ENCODE measurements around the gene SLC37A2. TPM values are rescaled to one million over a fixed set of nuclear protein-coding genes. Genes with fewer than 3 reads are reported as not detected.

Gene SLC37A2
- total RNA-seq, 1 experiment from 2014 or later: 2.2 TPM

- TF ChIP-seq FOXP4 (CRISPR knock-in tag; IDR thresholded peaks at IDR 0.05): no peak
- TF ChIP-seq RORB (CRISPR knock-in tag; IDR thresholded peaks at IDR 0.05): no peak
Measured at GRCh38 chr11:125072218-125072960, 9.3 kb downstream of the SLC37A2 start (continued).

- POLR2A ChIA-PET: interaction anchor here (0.6 kb wide), 1 partner anchor 1372 kb away, joined by 3 read pairs; no protein-coding TSS in a partner anchor
- peaks cover 16% of the 10 kb centered on the region for H3K4me1 Mint-ChIP-seq
Measured at GRCh38 chr11:125072961-125073590, 10.0 kb downstream of the SLC37A2 start.

More at GRCh38 chr11:125072961-125073590, 10.0 kb downstream of the SLC37A2 start:
- no peaks in the 10 kb centered on the region for H3K36me3 Mint-ChIP-seq
- H3K4me3 Mint-ChIP-seq: no peak overlapping the region
- TF ChIP-seq SMAD3 (CRISPR knock-in tag; IDR thresholded peaks at IDR 0.05; ENCODE audit: borderline replicate concordance) (no peak), ATF2 (CRISPR knock-in tag; IDR thresholded peaks at IDR 0.05; ENCODE audit: borderline replicate concordance, low read depth) (no peak), JAZF1 (CRISPR knock-in tag; IDR thresholded peaks at IDR 0.05) (no peak), ZNF121 (CRISPR knock-in tag; IDR thresholded peaks at IDR 0.05) (no peak), PREB (CRISPR knock-in tag; IDR thresholded peaks at IDR 0.05; ENCODE audit: borderline replicate concordance) (no peak), MYBL2 (CRISPR knock-in tag; IDR thresholded peaks at IDR 0.05) (no peak), ZNF671 (CRISPR knock-in tag; IDR thresholded peaks at IDR 0.05) (no peak), E2F4 (CRISPR knock-in tag; IDR thresholded peaks at IDR 0.05; ENCODE audit: borderline replicate concordance, low read depth) (no peak), MAX (CRISPR knock-in tag; IDR thresholded peaks at IDR 0.05) (no peak), SMAD4 (CRISPR knock-in tag; IDR thresholded peaks at IDR 0.05) (no peak), ZSCAN18 (CRISPR knock-in tag; IDR thresholded peaks at IDR 0.05) (no peak), FOXJ3 (CRISPR knock-in tag; IDR thresholded peaks at IDR 0.05; ENCODE audit: borderline replicate concordance) (no peak), SOX15 (CRISPR knock-in tag; IDR thresholded peaks at IDR 0.05) (no peak), OVOL2 (CRISPR knock-in tag; IDR thresholded peaks at IDR 0.05; ENCODE audit: borderline replicate concordance) (no peak), NR1H2 (CRISPR knock-in tag; IDR thresholded peaks at IDR 0.05) (no peak)
- no peak overlapping the region for H3K27ac Mint-ChIP-seq
- H3K27me3 Mint-ChIP-seq (ENCODE audit: low read depth): no peaks in the 10 kb centered on the region; the same call in 1 of the 2 replicates
- CTCF ChIA-PET: interaction anchor here (0.7 to 3.5 kb wide), 3 partner anchors 10 to 18 kb away, joined by 3 to 21 read pairs (median 5); no protein-coding TSS in a partner anchor
- H3K9me3 Mint-ChIP-seq: no peaks in the 10 kb centered on the region
- no peak for ATAC-seq
- DNase-seq (ENCODE audit: low spot score): no peak

Data from WTC11 (cell line).